Epithelial cell of umbilical artery (primary cell): Measurements from ENCODE around the gene C6orf141. TPM values are rescaled to one million over a fixed set of nuclear protein-coding genes. Genes with fewer than 3 reads are reported as not detected.

ENCODE experiments used
- total RNA-seq: library from RNA; depleted of rRNA; stranded (reverse); fragments of >200 nt; gene quantifications from 2 replicates; pipeline ENCODE4 v1.2.3, GENCODE V29; 2014

The C6orf141 gene
- total RNA-seq = 2.6 and 2.7 TPM in 2 replicates

DNA sequence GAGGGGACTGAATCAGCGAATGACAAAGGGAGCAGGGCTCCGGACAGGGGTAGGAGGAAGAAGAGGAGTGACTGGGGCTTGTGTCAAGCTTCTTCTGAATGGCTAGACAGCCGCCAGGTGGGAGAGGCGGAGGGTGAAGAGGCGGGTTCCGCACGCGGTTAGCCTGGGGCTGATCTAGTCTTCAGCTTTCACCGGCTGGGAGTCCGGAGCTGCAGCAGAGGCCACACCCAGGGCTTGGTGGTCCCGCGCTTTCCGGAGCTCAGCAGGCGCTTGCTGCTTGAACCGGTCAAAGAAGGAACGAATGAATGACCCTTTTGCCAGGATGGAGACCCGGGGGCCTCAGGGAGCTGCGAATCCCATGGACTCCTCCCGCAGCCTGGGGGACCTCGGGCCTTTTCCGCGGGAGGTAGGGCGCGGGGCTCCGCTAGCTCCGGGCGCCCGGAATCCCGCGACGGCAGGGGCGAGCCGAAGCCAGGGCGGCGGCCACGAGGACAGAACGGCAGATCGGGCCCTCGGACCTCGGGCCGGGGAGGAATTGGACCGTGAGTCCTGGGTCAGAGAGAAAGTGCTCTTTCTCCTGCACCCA is at the start of gene C6orf141:
C6orf141 (plus strand) TSS at position 177 of the 586 bp plus-strand sequence; CDS start at position 302, 125 bp downstream.

Other genes starting within 250 kb of the C6orf141 start
- gene MMUT, start 87.4 kb upstream of the C6orf141 start, total RNA-seq = 17.2 and 17.5 TPM in 2 replicates
- gene CENPQ, start 87.3 kb upstream of the C6orf141 start, total RNA-seq = 6.4 and 6.5 TPM in 2 replicates
- not detected in 2 replicates for gene GLYATL3, start 50.7 kb upstream of the C6orf141 start, total RNA-seq
- not detected in 2 replicates for gene RHAG, start 86.2 kb downstream of the C6orf141 start, total RNA-seq
- gene CRISP2, start 162.9 kb downstream of the C6orf141 start, total RNA-seq = under 0.01 TPM in 1 of 2 replicates, not detected in the other
- not detected in 2 replicates for gene CRISP3, start 193.7 kb downstream of the C6orf141 start, total RNA-seq
- not detected in 2 replicates for gene PGK2, start 236.6 kb downstream of the C6orf141 start, total RNA-seq